Activated CD8-positive, alpha-beta memory T cell treated with anti-CD3 and anti-CD28 coated beads for 1 hour (primary cell): ENCODE measurements around the gene MRC2.
A peak's percentile ranks its signal among the peaks of the same experiment; 100 is the strongest.

Experiments
- DNase-seq, 2 donors: peaks; one replicate each; pipeline ENCODE4 v3.0.0-alpha.2; 2020; ENCODE audit warnings: low read depth in 1 of 2; ENCODE audit errors: extremely low read depth in 1 of 2

MRC2 gene

DNA sequence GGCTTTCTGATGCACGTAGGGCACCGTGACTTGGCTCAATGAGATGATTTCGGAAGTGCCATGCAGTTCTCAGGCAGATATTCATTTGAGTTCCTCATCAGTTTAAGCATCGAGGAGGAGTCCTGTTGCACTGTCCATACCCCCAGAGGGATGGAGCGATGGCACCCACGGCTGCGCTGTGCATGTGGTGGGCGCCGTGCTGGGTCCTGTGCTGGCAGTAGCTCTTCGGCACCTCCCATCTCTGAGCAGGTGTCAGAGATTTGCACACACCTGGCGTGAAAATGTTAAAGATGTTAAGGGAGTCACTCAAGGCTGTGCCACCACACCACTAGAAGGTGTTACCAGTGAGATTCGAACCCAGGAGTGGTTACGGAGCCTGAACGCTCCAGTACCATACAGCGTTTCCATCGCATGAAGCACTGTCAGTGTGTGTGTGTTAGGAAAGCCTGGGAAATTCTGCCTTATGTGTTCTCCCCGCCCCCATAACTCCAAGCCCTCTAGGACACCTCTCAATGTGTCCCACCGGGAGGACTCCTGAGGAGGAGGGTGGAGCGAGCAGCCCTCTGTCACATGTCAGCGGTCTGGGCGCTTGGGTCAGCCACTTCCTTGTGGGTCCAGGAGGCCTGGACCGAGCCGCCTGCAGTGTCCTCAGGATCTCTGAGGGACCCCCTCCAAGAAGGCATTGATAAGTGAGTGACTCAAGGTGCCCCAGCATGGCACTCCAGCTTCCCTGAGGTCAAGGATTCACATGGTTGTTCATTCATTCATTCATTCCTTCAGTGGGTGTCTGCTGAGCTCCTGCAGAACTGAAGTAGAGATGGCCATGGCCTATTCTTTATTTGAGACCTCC lies 3.8 kb downstream of the MRC2 start:
- no peak for DNase-seq

DNA sequence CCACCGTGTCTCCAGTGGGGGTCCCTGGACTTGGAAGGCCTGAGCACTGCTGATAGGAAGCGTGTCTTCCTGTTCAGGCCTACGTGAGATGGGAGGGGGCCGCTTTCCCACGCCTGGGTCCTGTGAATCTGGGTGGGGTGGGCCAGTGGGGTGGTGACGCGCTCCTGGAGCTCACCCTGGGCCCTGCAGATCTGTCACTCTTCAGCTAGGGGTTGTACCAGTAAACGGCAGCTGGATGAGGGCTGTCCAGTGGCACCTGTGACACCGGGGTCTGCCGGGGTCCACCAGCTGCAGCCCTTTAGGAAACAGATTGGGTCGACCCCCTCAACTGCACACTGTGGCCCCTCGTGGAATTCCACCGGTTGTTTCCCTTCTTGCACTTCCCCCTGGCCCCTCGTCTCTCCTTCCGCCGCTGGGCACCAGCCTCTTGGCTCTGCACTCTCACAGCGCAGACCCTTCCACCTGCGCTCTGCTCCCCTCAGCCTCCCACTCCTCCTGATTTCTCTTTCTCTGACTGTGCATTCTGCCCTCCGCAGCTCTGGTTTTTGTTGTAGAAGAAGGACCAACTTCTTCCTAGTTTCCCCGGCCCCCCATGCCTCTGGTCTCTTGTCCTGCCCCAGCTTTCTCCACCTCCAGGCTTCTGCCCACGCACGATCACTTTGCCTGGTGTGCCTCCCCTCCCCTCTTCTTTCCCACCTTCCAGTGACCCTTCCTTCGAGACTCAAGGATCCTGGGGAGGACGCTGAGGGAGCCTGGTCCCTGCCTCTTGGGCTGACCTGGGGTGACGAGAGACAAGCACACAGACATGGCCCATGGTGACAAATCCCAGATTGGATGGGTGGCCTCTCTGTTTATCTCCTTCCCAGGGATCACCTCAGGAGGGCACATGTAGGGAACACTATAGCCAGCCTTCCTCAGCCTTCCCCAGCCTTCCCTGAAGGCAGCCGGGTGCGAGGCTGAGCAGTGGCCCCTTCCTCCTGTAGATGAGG lies 4.8 kb downstream of the MRC2 start:
- no peak for DNase-seq

DNA sequence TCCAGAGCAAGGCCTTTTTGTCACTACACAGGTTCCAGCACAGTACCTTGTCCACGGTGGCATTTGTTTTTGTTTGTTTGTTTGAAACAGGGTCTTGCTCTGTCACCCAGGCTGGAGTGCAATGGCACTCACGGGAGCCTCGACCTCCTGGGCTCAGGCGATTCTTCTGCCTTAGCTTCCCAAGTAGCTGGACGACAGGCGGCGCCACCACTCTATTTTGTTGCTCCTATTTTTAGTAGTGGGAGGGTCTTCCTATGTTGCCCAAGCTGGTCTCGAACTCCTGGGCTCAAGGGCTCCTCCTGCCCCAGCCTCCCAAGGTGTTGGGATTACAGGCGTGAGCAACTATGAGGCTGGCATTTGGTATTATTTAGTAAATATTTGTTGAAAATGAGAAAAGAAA lies 10.3 kb downstream of the MRC2 start:
- DNase-seq, result no peak

DNA sequence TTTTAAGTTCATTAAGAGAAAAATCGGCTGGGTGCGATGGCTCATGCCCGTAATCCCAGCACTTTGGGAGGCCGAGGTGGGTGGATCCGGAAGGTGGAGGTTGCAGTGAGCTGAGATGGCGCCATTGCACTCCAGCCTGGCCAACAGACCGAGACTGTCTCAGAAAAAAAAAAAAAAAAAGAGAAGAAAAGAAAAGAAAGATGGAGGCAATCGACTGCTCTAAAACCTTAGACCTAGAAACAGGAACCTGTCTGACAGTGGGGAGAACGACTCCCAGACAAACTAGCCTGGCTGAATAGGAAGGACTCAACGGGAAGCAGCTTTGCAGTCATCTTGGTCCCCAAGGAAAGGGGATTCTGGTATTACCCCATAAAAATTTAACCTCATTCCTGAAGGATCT lies 13.7 kb downstream of the MRC2 start:
- DNase-seq, result no peak

DNA sequence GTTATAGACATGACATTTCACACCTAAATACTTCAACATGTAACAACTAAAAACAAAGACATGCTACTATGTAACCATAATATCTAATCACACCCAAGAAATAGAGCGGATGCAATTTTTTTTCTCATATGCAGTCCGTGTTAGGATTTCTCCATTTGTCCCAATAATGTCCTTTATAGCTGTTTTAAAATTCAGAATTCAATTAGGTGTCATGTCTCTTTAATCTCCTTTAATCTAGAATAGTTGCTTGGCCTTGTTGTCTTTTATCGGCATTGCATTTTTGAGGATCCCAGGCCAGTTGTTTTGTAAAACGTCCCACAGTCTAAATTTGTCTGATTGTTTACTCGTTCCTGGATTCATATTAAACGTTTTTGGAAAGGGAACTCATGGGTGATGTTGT lies 14.5 kb downstream of the MRC2 start:
- DNase-seq, result no peak

DNA sequence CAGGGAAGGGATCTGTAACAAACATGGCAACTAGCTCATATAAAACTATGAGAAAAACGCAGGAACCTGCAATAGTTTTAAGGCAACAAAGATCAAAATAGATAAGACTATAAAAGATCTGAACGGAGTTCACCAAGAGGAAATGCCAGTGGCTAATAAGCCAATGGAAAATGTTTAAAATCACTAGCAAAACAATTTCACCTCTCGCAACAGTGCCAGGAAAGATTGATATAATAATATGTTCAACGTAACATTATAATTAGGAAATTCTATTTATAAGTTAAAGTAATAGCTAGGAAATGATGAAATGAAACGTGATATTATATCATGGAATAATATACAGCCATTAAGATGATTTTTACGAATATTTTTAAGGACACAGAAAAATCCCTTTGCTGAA lies 16.0 kb downstream of the MRC2 start:
- no peak for DNase-seq

DNA sequence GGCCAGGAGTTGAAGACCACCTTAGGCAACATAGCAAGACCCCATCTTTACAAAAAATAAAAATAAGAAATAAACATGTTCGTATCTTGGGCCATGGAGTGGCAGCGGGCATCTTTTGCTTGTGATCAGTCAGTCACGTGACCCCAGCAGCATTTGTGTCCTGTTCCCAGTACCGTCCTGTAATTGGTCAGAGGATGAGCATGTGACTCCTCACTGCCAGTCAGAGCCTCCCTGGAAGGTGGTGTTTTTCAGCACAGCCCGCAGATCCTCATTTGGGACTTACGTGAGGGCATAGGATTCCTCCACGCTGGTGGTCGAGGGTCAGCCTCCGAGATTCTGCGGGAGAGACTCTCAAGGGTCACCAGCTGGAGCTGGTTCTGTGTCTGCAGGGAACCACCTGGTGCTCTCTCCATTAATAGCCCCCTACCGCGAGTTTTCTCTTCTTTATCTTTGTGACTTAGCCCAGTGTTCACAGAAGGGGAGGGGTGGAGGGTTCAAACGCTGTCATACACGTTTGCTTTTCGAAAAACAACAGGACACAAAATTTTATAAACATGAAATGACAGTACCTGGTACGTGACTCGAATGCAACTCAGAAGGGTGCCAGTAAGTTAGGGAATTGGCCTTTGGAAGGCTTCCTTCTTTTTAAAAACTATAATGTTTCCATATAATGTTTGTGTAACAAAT lies 17.2 kb downstream of the MRC2 start:
- DNase-seq, result no peak

DNA sequence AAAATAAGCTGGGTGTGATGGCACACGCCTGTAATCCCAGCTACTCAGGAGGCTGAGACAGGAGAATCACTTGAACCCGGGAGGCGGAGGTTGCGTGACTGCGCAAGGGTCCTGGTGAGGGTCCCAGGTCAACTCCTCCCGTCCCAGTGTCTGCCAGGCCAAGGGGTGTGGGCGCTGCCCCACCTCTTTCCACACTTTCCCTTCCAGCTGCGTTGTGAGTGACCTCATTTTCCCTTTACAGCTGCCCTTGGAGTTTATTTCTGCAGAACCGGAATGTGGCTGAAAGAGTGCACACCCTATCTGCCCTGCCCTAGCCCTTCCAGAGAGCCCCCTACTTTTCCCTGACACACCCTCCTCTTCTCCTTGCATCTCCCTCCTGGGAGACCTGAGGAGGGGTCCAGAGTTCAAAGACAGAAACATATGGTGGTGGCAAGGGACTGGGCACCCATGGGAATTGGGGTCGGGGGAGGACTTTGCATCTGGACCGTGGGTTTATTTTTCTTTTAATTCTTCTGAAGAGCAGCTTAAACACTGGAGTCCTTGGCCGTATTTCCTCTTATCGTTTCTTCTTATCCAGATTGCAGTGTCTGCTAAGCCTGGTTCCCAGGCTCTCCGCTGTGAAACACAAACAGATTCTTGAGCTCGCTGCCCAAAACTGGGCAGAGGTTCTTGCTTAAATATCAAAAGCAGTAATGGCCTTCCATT lies 20.9 kb downstream of the MRC2 start:
- no peak for DNase-seq

DNA sequence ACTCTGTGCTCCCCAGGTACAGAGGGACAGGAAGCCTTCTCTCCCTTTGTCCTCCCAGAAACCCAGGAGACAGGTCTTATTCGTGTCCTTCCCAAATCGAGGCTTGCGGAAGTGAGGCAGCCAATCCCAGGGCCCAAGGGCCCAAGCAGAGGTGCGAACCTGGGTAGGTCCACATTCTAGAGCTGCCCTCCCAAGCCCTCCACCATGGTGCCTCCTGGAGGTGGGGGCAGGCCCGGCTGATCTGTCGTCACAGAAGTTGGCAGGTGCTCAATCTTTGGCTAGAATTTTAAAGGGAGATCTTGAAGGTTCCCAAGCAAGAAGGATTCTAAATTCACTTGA lies 21.5 kb downstream of the MRC2 start:
- no peak for DNase-seq

DNA sequence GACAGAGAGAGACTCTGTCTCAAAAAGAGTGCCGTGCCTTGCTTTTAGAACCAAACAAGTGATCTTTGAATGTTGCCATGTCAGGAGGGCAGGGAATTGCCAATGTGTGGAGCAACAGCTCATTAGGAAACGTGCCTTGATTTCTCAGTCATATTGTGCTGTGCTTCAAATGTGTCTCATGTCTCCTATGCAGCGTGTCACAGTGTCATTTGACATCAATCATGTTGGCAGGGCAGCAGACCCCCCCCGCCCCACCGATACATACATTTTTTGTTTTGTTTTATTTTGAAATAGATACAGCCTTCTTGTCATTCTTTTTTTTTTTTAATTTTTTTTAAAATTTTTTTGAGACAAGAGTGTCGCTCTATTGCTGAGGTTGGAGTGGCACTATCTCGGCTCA lies 22.1 kb downstream of the MRC2 start:
- DNase-seq, result no peak

DNA sequence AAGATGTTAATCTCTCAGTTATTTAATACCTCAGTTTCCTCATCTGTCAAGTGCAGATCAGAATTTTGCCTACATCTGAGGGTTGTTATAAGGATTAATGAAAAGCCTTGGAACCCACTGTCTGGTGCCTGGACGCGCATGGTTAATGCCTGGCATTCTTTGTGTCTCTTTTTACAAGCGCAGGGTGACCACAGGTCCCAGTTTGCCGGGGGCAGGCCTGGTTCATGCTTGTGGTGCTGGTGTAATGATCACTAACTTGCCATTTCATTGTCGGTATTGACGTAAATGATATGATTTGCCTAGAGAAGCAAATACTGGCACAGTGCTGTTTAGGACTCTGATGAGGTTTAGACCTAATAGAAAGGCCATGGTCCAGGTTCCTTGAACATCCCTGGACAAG lies 23.1 kb downstream of the MRC2 start:
- no peak for DNase-seq

DNA sequence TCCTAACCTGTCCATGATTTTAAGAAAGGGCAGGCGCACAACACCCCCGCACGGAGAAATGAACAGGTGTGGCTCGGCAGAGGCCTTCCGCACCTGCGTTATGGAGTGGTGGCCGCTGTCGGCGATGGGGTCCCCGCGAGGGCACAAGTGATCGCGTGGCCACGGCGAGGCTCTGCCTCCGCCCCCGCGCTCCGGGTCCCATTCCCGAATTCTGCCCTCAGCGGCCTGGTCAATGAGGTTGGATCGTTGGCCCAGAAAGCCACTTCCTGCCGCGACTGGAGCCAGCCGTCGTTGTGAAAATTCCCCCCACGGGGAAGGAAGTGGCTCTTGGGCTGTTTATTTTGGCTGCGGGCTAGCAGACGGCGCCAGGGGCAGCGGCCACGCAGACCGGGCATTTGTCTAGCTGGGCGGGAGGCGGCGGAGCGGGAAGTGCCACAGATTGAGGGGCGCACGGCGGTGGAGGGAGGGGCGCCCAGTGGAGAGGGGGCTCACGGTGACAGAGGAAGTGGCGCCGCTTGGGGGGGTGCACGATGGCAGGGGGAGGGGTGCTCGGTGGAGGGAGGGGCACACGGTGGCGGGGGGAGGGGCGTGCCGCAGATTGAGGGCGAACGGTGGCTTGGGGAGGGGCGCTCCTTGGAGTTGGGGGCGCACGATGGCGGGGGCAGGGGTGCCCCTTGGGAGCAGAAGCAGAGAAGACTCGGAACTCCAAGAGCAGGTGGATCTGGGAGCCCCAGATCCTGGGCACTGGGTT lies 25.0 kb downstream of the MRC2 start:
- peak in 1 of 2 donors; percentile 12 for DNase-seq

DNA sequence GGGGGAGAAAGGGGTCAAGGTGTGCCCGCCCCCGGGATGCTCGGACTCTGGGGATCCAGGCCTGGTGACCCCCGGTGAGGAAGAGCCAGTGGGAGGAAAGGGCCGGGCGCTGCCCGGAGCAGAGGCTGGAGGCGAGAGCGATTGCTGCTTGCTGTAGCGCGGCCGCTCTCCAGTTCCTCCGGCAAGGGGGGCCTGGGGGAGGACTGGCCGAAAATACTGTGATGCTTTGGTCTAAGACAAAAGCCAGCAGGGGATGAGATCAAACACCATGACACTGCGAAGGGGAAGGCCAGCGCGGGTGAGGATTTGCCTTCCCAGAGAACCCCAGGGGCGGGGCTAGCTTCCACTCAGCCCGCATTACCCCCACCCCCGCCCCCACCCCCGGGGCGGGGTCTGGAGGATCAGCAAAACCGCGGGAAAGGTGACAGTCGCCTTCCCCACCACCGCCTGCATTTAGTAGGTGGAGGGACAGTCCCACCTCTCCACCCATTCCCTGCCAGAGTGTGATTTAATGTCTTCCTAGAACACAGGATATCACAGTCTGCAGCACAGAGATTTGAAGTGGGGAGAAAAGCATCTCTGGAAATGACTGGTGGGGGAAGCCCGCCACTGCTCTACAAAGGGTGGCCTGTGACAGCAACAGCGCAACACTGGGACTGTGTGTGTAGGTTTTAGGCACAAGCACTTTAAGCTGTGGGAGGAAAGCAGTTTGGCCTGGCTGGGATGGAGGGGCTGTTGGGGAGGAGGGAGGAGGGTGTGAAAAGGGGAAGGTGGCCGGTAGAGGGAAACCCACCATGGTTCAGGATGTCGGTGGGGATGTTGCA lies 25.7 kb downstream of the MRC2 start:
- peak; percentile 13 to 28 for DNase-seq

DNA sequence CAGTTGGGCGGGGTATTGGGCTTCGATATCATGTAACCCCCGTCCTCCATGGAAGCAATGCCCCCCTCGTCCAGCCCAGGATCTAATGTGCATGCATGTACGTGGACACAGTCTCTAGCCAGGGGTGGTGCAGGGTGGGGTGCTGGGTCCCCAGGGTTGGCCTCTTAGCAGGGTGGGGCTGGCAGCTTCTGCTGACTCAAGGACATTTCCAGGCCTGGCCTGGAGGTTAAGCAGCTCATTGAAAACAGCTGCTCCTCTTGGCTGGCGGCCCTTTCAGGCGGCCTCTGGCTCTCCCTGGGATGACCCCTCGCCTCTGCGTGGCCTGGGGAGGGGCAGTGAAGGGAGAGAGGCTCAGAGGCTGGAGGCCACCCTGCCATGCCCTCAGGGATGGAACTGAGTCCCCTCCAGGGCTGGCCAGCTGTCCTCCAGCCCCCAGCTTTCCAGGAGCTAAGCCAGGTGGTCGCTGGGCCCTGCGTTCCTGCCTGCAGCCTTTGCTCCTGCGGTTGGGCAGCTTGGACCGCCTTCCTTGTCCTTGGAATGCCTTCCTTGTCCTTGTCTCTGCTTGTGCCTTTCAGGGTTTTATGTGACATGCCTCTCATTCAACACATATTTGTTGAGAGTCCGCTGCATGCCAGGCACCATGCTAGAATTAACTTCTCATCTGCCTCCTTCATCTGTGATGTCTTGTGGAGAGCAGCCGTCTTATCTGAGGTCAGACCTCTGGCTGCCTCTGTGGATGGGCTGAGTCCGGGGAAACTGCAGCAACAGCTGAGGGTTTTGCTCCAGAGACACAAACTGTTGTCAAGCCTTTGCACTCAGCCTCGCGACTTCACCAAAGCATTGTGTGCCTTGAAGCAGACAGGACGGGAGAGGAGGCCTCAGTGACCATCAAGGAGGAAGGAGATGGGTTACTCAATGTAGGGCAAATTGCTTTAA lies 26.6 kb downstream of the MRC2 start:
- DNase-seq, result no peak

DNA sequence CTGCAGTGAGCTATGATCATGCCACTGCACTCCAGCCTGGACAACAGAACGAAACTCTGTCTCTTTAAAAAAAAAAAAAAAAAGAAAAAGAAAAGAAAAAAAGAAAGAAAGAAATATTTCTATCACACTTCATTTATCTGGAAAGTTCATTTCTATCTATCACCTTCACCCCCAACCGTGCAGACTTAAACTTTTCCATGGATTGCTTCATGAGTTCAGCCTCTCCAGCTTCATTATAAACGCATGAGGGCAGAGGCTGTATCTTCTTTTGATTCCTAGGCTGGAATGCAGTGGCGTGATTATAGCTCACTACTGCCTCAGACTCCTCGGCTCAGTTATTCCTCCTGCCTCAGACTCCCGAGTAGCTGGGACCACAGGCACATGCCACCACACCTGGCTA lies 28.2 kb downstream of the MRC2 start:
- DNase-seq, result no peak

DNA sequence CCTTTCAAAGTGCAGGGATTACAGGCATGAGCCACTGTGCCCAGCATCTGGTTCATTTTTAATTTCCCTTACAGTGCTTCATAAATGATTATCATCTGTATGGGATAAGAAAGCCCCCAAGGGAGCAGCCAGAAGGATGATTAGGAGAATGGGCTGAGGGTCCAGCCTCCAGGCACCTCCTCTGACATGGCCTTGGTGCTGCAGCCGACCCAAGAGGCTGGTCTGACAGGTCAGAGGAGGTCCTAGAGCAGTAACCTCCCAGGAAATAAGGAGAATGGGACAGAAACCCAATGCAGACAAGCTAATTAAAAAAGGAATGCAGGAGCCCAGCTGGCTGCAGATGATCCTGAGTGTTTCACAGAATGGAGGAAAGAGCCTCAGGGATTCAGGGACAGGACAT lies 29.0 kb downstream of the MRC2 start:
- no peak for DNase-seq

DNA sequence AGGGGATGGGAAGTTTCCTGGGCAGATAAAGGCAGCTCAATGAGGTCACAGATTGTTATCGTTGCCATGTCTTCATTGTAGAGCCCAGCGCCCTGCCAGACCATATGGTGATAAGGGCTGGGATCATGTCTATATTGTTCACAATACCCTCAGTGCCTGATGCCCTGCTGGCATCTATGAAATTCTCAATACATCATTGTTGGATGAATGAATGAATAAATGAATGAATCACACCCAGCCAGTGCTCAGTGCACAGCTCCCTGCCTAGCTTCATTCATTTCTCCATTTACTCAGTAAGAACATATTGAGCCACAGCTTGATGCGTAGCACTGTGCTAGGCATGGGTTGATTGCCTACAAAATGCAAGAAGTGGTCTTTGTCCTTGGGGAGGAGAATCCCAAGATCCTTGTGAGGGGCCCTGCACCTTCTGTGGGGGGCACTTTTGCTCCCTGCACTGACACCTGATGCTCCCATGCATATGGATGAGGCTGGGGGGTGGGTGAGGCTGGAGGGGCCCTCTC lies 29.7 kb downstream of the MRC2 start:
- no peak for DNase-seq

DNA sequence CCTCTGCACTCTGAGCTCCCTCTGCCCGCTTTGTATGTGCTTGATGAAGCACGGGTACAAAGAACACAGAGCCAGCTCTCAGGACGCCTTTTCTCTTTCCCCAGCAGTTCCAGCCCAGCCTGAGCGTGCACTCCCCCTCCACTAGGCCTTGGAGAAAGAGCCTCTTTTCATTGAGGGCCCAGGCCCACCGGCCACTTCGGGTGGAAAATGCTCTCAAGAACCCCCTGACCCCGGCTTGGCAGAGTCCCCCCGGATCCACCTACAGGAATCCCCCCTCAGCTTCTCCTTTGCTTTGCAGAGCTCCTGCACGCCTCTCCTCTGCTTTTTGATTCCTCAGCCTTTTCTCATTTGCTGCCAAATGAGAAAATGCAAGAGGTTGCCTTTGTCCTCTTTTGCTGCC lies 30.2 kb downstream of the MRC2 start:
- DNase-seq, result no peak
